Upper lobe of left lung (tissue), 6 donors: ENCODE measurements around the gene TRIM44. TPM values are rescaled to one million over a fixed set of nuclear protein-coding genes. Genes with fewer than 3 reads are reported as not detected.
A peak's percentile ranks its signal among the peaks of the same experiment; 100 is the strongest.

ENCODE experiments used
- ATAC-seq, 2 donors: fragments of 200-7000 bp; cut with Tn5 transposase; one replicate each; pipeline ENCODE4 v1.9.1; 2022; ENCODE audit warnings: mild to moderate bottlenecking in 2 of 2, moderate library complexity in 2 of 2; ENCODE audit not compliant: low FRiP score in 2 of 2
- DNase-seq, 2 donors: peaks; one replicate each; pipeline ENCODE4 v3.0.0-alpha.2; 2019 to 2020
- H3K27ac ChIP-seq, 4 donors: fragments of 200-600 bp; sonication (generic); one replicate each; pipeline ENCODE4 v1.5.1; 2016 to 2019
- H3K27me3 ChIP-seq, 4 donors: fragments of 200-600 bp; sonication (generic); one replicate each; pipeline ENCODE4 v1.5.1; 2017 to 2019
- H3K36me3 ChIP-seq, 4 donors: fragments of 200-600 bp; sonication (generic); one replicate each; pipeline ENCODE4 v1.5.1; 2016 to 2019
- H3K4me1 ChIP-seq, 4 donors: fragments of 200-600 bp; sonication (generic); one replicate each; pipeline ENCODE4 v1.5.1; 2018 to 2019
- H3K4me3 ChIP-seq, 4 donors: fragments of 200-600 bp; sonication (generic); one replicate each; pipeline ENCODE4 v1.5.1; 2017 to 2019; ENCODE audit warnings: mild to moderate bottlenecking in 2 of 4, moderate library complexity in 1 of 4
- H3K9me3 ChIP-seq, 4 donors: fragments of 200-600 bp; sonication (generic); one replicate each; pipeline ENCODE4 v1.5.1; 2018 to 2019
- EP300 ChIP-seq, 4 donors: sonication (generic); formaldehyde crosslinking; IDR thresholded peaks; one replicate each; pipeline ENCODE4 v1.5.1; 2017; ENCODE audit warnings: antibody characterized with exemption in 4 of 4, control low read depth in 2 of 4
- POLR2A ChIP-seq, 4 donors: fragments of 450-650 bp; IDR thresholded peaks; one replicate each; pipeline ENCODE4 v1.5.1; 2016 to 2017; ENCODE audit warnings: antibody characterized with exemption in 4 of 4, mild to moderate bottlenecking in 2 of 4
- POLR2AphosphoS5 ChIP-seq, 2 donors: sonication (generic); formaldehyde crosslinking; IDR thresholded peaks; one replicate each; pipeline ENCODE4 v1.5.1; 2017; ENCODE audit warnings: antibody characterized with exemption in 2 of 2
- WGBS, 2 donors: methylation state at CpG; one replicate each; pipeline ENCODE4 v1.1.5; 2017 to 2018; 5-methylcytosine and 5-hydroxymethylcytosine counted together
- total RNA-seq, 6 donors: library from RNA; depleted of rRNA in 4 of 6; stranded (reverse); fragments of >200 nt in 4 of 6; gene quantifications; one replicate each; pipeline versions ENCODE4 v1.1.0 to v1.2.1, GENCODE V29; 2016 to 2021
- TF ChIP-seq, protein P1 (sequence below), 6 experiments: fragments of 450-650 bp in 4 of 6; fragments of 200-600 bp in 2 of 6; sonication (generic) in 2 of 6; IDR thresholded peaks; one replicate each; pipeline ENCODE4 v1.5.1; 2016 to 2019; ENCODE audit warnings: antibody characterized with exemption in 6 of 6
- donor health status: DM: no; HTN: no; CAD: no; lungs with moderate emphysema.
- donor health status: DM: no; HTN: yes; CAD: no; lungs with severe emphysema.

TRIM44 gene
- total RNA-seq, 6 donors from 2014 or later = 48.9 to 133 (median 64.0) TPM

DNA sequence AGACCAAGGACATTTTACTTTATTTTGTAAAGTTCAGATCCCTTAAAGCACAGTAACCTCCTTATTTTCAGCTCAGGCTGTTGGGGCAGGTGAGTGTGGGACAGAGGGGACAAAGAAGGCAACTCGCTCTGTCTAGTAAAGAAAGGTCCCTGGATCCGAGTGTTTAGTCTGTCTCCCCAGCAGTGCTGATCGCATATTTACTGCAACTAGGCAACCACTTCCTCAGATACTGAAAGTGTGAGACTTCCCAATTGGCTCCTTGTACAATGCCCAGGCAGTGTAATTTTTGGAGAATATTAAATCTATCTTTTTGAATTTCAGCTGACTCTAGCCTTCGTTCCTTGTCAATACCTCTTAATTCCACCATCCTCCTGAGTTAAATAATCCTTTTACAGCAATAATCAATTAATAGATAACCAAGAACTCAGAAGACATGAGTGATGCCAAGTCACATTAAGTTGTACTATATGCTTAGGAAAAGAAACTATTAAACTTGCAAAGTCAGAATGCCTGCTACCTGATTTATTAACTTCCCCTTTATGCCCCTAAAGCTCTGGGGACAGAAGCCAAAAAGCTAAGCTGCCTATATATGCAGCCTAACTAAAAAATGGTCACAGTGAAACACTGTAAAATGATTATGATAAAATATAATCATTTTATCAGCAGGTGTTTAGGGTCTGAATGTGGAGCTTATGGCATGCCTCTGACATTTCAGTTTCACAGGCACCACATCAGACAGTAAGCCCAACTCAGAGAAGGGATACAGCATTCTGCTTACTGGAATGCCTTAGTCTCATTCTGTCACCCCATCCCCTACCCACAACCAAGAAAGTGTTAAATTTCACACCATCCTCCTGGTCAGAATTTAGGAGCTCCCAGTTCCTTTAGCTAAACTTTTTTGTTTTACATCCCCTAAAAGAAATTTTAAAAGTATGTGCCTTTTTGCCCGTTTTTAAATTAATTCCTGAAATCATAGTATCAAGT lies 138.7 kb downstream of the TRIM44 start:
- ATAC-seq = peak in 1 of 2 donors; percentile 57
- H3K27ac ChIP-seq = no peak overlapping the region
- no peak overlapping the region for H3K4me3 ChIP-seq
- TF ChIP-seq POLR2A (IDR thresholded peaks at IDR 0.05) (no peak), POLR2AphosphoS5 (IDR thresholded peaks at IDR 0.05) (no peak), EP300 (IDR thresholded peaks at IDR 0.05) (no peak)
- TF ChIP-seq, protein P1, sequence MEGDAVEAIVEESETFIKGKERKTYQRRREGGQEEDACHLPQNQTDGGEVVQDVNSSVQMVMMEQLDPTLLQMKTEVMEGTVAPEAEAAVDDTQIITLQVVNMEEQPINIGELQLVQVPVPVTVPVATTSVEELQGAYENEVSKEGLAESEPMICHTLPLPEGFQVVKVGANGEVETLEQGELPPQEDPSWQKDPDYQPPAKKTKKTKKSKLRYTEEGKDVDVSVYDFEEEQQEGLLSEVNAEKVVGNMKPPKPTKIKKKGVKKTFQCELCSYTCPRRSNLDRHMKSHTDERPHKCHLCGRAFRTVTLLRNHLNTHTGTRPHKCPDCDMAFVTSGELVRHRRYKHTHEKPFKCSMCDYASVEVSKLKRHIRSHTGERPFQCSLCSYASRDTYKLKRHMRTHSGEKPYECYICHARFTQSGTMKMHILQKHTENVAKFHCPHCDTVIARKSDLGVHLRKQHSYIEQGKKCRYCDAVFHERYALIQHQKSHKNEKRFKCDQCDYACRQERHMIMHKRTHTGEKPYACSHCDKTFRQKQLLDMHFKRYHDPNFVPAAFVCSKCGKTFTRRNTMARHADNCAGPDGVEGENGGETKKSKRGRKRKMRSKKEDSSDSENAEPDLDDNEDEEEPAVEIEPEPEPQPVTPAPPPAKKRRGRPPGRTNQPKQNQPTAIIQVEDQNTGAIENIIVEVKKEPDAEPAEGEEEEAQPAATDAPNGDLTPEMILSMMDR (IDR thresholded peaks at IDR 0.05) = no peak
- H3K36me3 ChIP-seq = no peaks in the 10 kb centered on the region
- DNase-seq = no peak
- H3K27me3 ChIP-seq = no peaks in the 10 kb centered on the region
- peaks cover 0 to 10% (median 2%) of the 10 kb centered on the region in 4 donors for H3K4me1 ChIP-seq
- H3K9me3 ChIP-seq = no peaks in the 10 kb centered on the region
- WGBS, 2 donors = 52 to 59% methylated on average over 5 of the region's 5 CpGs

DNA sequence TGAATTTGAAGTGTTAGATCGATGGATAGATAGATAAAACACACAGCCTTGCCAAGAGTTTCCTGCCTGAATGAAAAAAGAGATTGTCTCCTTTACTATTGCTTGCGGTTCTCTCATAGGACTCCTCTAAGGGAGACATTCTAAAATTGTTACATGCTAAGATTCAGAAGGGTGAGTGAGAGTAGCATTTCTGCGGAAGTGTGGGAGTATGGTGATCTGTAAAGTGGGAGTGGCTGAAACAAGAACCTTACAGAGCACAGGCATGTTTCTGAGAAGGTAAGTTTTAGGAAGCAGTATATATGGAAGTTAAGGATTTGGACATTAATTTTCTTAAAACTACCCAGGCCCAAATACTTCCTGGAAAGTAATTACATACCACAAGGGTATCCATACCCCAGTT lies 139.6 kb downstream of the TRIM44 start:
- H3K4me3 ChIP-seq = no peak overlapping the region
- TF ChIP-seq, protein P1 (IDR thresholded peaks at IDR 0.05) = no peak
- TF ChIP-seq POLR2AphosphoS5 (IDR thresholded peaks at IDR 0.05) (no peak), POLR2A (IDR thresholded peaks at IDR 0.05) (no peak), EP300 (IDR thresholded peaks at IDR 0.05) (no peak)
- H3K36me3 ChIP-seq = peaks cover 0 to 3% (median 0%) of the 10 kb centered on the region in 4 donors
- 71 to 72% methylated on average over 3 of the region's 3 CpGs for WGBS, 2 donors
- no peaks in the 10 kb centered on the region for H3K9me3 ChIP-seq
- ATAC-seq (no peak), DNase-seq (no peak)
- H3K4me1 ChIP-seq = peaks cover 0 to 10% (median 2%) of the 10 kb centered on the region in 4 donors
- H3K27ac ChIP-seq = no peak overlapping the region
- no peaks in the 10 kb centered on the region for H3K27me3 ChIP-seq

DNA sequence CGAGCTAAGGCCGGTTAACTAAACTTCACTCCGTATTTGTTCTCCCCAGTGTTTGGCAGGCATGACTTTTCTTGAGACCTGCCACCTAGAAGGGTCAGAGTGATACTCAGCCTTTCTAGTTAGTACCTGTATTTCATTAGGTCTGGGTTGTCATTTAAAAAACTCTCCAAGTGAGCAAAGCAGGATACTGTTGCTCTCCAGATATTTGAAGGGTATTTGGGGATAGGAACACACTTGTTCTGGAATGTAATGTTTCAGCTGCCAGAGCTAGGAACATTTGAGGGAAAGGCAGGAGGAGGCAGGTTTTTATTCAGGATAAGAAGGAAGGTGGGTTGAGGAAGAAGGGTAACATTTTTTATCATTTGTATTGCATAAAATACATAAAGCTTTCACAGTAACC lies 140.1 kb downstream of the TRIM44 start:
- ATAC-seq = no peak
- Histone ChIP-seq H3K27ac (no peak overlapping the region), H3K9me3 (no peaks in the 10 kb centered on the region), H3K4me3 (no peak overlapping the region), H3K36me3 (peaks cover 0 to 5% (median 0%) of the 10 kb centered on the region in 4 donors), H3K4me1 (peaks cover 0 to 10% (median 2%) of the 10 kb centered on the region in 4 donors), H3K27me3 (no peaks in the 10 kb centered on the region)
- DNase-seq = no peak
- TF ChIP-seq POLR2A (IDR thresholded peaks at IDR 0.05) = no peak
- no peak for TF ChIP-seq POLR2AphosphoS5 (IDR thresholded peaks at IDR 0.05)
- TF ChIP-seq EP300 (IDR thresholded peaks at IDR 0.05) = no peak
- TF ChIP-seq, protein P1 (IDR thresholded peaks at IDR 0.05) = no peak
- WGBS, 2 donors = 78 to 79% methylated on average over 3 of the region's 3 CpGs

DNA sequence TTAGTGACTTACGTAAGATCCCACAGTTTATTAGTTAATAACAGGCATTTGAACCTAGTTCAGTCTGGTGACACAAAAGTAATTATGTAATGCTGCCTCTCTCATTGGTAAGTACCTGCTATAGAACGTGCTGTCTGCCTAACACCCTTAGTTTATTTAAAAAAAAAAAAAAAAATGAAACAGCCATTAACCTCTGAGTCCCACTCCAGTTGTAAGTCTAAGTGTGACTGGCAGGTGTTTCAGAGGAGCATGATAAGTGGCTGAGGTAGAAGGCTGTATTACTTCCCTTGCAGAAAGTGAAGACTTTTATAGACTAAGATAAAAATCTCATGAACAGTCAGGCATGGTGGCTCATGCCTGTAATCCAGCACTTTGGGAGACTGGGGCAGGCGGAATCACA lies 140.5 kb downstream of the TRIM44 start:
- TF ChIP-seq POLR2AphosphoS5 (IDR thresholded peaks at IDR 0.05) (no peak), EP300 (IDR thresholded peaks at IDR 0.05) (no peak), POLR2A (IDR thresholded peaks at IDR 0.05) (no peak)
- TF ChIP-seq, protein P1 (IDR thresholded peaks at IDR 0.05) = no peak
- DNase-seq (no peak), ATAC-seq (no peak)
- Histone ChIP-seq H3K4me3 (no peak overlapping the region), H3K27ac (no peak overlapping the region), H3K4me1 (peaks cover 0 to 10% (median 2%) of the 10 kb centered on the region in 4 donors), H3K27me3 (no peaks in the 10 kb centered on the region), H3K9me3 (no peaks in the 10 kb centered on the region), H3K36me3 (peaks cover 0 to 5% (median 0%) of the 10 kb centered on the region in 4 donors)
- 58% methylated on average over 3 of the region's 3 CpGs for WGBS, 2 donors
